Superior temporal gyrus (tissue), 1 donor: ENCODE data around the gene EPS8L3.
A peak's percentile ranks its signal among the peaks of the same experiment; 100 is the strongest.

Source experiments
- DNase-seq: peaks from one replicate; pipeline ENCODE4 v3.0.0-alpha.2; 2016; ENCODE audit errors: extremely low spot score

Gene EPS8L3

GRCh38 chr1:109780982-109781381 is 17.3 kb upstream of the EPS8L3 start:
- DNase-seq: no peak

DNA sequence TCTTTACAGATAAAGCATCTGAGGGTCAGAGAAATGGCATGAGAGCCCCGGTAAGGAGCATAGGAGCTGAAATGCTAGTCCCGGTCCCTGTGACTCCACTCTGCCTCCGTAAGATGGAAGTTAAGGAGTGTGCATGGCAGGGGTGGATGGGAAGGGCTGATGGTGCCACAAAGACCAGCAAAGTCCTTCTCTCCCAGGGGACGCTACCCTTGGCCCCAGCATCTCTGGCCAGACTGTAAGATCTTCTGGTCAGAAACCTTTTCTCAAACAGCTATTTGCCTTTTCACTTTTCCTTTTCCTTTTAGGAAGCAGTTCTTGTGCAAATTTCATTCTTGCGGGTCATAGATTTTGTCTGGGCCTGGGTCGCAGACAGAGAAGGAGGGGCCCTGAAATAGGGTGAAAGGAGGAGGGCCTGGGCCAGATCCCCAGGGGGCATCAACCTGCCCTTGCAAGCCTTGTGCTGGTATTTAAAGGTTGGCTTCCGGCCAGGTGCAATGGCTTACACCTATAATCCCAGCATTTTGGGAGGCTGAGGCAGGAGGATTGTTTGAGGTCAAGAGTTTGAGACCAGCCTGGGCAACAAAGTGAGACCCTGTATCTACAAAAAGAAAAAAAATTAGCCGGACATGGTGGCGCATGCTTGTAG is 14.4 kb upstream of the EPS8L3 start:
- no peak for DNase-seq

GRCh38 chr1:109777436-109777835 is 13.7 kb upstream of the EPS8L3 start:
- peak; percentile 52 for DNase-seq

DNA sequence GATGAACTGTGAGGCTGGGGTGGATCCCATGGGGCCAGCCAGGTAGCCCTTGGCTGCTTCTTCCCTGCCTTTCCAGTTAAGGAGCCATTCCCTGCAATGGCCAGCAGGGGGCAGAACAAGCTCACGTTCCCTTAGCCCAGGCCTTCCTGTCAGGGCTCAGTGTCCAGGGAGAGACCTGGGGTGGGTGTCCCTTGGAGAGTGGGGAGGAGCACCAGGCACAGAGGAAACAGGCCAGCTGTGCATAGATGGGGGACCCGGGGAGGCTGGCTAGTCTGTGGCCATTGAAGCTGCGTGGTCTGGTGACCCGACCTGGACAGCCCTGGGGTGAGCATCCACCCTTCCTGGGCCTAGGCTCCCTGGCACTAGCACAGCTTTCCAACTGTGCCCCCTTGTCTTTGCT is 13.2 kb upstream of the EPS8L3 start:
- DNase-seq: peak; percentile 95

DNA sequence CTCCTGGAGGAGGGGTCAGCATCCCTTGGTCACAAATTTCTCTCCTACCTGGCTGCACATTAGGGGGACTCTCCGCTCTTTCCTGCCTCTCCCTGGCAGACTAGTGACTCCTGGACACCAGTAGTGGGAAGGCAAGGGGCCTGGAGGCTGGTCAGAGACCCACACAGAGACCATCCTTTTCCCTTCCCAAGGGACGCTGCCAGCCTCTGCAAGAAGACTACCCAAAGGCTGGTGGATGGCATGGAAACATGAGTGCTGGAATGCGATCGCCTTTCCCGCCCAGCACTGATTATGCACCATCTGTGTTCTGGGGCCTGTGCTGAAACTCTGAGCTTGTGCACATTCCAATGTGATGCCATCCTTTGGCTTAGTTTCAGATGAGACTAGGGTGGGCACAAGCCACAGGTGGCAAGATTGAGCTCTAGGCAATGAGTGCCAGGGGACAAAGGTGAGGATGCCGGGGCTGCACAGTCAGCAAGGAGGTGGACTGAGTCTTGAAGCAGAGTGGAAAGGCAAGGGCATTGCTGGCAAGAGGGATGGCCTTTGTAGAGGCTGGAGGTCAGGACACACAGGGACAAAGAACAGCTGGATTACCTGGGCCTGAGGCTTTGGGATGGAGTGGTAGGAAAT is 12.6 kb upstream of the EPS8L3 start:
- no peak for DNase-seq

DNA sequence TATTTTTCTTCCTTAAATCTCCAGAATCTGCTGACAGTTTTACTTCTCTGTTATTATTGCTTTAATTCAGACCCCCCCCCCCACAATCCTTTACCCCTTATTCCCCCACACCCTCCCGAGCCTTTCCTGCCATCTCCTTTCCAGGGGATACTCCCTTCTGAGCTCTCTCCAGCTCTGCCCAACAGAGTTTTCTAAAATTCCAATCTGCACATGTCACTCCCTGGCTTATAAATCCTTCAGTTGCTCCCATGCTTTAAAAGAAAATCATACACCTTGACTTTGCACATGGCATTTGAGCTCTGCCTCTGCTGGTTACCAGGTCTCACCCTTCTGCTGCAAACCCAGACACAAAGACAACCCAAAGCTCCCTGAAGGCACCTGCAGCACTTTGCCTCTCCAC is 11.7 kb upstream of the EPS8L3 start:
- no peak for DNase-seq

GRCh38 chr1:109773900-109774485 is 10.3 kb upstream of the EPS8L3 start:
- DNase-seq: no peak

DNA sequence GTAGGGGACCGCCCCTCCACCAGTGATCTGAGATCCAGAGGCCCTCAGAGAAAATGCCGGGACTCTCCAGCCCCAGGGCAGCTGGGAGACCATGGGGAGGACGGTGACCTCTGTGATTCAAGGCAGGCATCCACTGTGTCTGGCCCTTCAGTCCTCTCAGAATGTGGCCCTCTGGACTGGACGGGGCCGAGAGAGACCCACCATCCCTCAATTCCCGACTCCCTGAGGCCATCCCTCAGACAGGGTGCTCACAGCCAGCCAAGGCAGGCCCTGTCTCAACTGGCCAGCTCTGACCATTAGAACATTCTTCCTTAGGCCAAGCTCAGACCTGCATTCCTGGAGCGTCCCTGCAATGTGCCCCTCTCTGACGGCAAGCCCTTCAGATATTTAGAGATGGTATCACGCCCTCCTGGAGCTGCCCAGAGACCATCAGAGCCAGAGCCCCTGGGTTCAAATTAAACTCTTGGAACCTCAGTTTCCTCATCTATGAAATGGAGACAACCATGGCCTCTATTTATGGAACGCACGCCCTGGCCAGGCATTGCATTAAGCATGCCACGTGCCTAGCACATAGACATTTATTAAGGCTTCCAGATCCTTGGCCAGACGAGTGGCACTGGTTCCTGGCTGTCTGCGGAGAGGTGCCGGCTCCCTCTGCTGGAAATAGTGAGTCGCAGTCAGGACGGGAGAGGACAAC is 9.6 kb upstream of the EPS8L3 start:
- peak; percentile 88 for DNase-seq

DNA sequence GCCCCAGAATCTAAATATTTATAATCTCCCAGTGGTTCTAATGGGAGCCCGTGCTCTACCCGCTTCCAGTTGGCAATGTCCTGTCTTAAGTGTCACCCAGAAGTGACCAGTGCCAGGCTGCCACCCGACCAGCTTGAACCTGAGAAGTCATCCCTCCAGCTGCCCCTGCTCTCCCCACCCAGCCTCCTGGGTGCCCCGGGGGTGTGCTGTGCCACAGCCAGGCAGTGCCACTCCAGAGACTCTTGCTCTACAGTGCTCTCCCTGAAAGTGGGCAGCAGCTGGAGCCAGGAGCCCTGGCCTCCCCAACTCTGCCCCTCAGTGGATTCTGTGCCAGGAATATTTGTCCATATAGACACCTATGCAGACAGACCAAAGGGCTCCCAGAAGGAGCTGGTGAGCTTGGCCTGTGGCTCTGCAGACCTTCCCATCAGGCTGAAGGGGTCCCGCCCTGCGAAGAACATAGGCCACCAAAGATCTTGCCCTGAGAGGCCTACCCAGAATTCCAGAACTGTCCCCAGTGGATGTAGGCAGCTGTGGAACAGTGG is 9.0 kb upstream of the EPS8L3 start:
- DNase-seq: no peak

GRCh38 chr1:109771712-109772657 is 8.3 kb upstream of the EPS8L3 start:
- no peak for DNase-seq

DNA sequence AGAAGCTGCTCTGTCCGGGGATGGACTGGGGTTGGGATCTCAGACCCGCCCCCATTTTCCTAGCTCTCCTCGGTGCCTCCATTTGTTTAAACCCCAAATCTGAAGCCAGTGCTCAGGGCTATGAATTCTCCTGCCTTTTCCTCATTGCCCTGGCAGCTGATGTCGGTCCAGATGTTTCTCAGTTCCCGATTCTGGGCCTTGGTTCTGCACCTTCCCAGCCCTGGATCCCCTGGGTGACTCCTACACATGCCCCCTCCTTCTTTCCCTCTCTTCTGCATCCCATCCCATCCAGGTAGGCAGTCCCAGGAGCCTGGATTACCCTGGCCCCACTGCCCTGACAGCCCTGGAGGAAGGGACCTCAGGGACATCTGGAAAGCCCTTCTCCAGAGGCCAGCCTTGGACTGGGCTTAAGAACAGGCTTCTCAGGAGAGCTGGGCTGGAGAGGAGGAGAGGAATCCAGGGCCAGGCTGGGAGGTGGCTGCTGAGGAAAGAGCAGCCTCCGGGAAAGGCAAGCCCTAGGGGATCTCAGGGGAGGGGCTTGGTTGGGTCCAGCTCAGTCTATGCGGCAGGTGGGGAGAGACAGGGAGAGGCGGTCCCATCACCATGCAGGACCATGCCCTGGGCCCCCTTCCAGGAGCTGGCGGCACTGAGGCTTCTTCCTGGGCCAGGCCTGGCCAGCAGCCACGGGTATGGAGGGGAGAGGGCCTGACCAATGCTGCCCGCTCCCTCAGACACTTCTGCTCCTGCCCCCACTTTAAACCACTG is 6.8 kb upstream of the EPS8L3 start:
- peak; percentile 44 for DNase-seq

GRCh38 chr1:109769330-109770078 is 5.8 kb upstream of the EPS8L3 start:
- no peak for DNase-seq

- no peak for DNase-seq
Measured at GRCh38 chr1:109768820-109769219, 5.1 kb upstream of the EPS8L3 start.

- DNase-seq: no peak
Measured at GRCh38 chr1:109768335-109768650, 4.6 kb upstream of the EPS8L3 start.

DNA sequence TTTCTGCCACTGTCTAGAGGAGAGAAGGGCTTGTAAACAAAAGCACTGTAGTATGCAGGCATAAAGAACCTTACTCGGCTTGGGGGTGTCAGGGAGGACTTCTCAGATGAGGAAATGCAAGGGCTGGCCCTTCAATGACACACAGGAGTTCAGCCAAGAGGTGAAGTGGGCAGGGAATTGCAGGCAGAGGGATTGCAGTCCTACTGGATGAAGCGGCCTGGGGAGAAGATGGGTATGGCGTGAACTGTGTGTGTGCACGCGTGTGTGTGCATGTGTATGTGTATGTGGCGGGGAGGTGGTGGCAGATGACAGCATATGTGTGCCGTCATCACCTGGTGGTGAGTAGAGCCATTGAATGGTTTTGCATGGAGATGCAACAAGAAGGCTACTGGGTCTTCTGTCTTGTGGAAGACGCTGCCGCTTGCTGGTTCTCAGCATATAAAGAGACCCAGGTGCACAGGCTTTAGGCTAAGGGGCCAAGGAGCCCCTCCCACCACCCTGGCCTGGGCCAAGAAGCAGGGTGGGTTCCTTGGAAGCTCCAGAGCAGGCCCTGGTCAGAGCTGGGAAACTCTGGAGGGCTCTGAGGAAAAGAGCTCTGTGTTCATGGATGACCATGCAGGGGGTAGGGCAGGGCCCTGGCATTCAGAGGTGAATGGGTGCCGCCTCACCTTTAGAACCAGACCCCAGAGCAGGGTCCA is 4.1 kb upstream of the EPS8L3 start:
- DNase-seq: no peak

DNA sequence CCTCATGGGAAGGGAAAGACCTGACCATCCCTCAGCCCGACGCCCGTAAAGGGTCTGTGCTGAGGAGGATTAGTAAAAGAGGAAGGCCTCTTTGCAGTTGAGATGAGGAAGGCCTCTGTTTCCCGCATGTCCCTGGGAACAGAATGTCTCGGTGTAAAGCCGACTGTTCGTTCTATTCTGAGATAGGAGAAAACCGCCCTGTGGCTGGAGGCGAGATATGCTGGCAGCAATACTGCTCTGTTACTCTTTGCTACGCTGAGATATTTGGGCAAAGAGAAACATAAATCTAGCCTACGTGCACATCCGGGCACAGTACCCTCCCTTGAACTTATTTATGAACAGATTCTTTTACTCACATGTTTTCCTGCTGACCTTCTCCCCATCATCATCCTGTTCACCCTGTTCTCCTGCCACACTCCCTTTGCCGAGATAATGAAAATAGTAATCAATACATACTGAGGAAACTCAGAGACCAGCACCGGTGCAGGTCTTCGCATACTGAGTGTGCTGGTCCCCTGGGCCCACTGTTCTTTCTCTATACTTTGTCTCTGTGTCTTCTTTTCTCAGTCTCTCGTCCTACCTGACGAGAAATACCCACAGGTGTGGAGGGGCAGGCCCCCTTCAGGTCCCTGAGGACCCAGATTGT is 3.4 kb upstream of the EPS8L3 start:
- DNase-seq: peak; percentile 26

DNA sequence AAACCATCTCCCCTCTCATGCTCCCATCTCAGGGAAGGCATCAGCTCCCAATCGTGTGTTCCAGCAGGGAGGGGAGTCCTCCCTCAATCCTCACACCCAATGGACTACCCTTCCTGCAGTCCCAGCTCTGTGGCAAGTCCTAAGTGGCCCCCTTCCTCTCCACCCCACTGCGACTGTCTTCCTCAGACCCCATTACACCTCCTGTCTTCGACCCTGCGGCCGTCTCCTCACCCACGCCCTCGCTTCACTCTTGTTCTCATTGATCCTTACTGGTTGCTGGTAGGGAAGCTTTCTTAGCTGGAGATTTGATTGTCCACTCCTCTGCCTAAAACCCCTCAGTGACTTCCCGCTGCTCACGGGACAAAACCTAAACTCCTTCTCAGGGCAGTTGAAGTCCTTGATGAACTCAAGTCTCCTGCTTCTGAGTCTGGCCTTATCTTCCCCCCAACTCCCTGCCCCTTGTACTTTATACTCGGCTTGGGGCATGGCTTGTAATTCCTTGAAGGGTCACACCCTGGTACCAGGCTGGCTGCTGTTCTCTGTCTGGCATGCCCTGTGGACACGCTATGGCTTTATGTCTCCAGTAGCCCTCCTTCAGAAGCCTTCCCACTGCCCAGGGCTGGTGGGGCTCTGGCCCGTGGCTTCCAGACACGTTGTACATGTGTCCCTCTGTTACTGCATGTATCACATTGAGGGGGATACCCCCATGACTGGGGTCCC is 2.3 kb upstream of the EPS8L3 start:
- no peak for DNase-seq

DNA sequence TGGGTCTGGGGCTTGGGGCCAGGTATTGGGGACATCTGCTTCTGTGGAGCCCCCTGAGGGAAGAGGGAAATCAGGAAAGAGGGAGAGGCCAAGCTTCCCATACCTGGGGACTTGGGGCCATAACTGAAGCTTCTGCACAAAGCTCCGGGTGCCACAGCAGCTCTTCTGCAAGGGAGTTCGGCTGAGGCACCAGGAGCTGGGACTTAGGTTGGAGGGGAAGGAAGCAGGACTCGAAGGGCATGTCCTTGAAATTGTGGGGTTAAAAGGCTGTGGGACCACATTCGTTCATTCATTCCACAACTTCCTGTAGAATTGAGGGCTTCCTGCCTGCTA is 1.7 kb upstream of the EPS8L3 start:
- DNase-seq: no peak
